ENCODE measurements around the gene INPP5D.
"Not testable (repeated sequence)": the region's sequence is repeated elsewhere in the genome, so short reads cannot be mapped to it uniquely, and the experiment has no call there.

The INPP5D gene

DNA sequence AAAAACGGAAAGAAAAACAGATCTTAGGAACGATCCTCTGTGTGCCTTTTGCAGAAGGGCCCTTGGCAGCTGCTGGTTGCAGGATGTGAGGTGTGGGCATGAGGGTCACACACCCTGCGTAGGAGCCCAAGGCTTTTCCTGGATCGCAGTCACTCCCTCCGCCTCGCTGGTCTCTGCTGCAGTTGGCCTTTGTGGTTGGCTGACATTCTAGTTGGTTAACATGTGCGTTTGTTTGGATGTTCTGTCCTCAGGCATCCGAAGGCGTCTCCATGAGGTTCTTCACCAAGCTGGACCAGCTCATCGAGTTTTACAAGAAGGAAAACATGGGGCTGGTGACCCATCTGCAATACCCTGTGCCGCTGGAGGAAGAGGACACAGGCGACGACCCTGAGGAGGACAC lies 61.7 kb downstream of the INPP5D start:
- DNase-seq: no peak

GRCh38 chr2:233122541-233122940 lies 62.4 kb downstream of the INPP5D start:
- no peak for DNase-seq

DNA sequence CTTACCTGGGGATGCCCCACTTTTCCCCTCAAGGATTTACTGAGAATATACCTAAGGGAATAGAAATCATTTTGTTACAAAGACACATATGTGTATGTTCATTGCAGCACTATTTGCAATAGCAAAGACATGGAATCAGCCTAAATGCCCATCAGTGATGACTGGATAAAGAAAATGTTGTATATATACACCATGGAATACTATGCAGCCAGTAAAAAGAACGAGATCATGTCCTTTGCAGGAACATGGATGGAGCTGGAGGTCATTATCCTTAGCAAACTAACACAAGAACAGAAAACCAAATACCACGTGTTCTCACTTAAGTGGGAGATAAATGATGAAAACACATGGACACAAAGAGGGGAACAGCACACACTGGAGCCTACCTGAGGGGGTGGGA lies 63.4 kb downstream of the INPP5D start:
- DNase-seq: not testable (repeated sequence)

- DNase-seq: no peak
Observed at GRCh38 chr2:233124421-233125080, 64.4 kb downstream of the INPP5D start.

DNA sequence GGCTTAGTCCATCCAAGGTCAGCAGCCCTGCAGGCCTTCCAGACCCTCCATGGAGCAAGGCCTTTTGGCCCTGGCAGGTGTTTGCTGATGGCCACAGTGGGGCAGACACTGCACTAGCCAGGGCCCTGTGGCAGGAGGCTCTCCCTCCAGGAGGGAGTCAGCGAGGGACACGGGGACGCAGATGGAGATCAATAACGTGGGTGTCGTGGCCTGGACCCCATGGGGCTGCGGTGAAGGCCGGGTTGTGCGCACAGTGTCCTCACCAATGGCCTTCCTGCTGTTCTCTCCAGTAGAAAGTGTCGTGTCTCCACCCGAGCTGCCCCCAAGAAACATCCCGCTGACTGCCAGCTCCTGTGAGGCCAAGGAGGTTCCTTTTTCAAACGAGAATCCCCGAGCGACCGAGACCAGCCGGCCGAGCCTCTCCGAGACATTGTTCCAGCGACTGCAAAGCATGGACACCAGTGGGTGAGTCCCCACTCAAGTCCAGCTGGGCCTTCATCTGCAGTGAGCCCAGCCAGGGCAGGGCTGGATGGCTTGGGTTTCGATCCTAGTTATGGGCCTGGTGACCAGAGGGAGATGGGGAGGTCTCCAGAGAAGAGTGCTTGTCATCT lies 65.4 kb downstream of the INPP5D start:
- DNase-seq: no peak

GRCh38 chr2:233129351-233129978 lies 69.3 kb downstream of the INPP5D start:
- DNase-seq: no peak

DNA sequence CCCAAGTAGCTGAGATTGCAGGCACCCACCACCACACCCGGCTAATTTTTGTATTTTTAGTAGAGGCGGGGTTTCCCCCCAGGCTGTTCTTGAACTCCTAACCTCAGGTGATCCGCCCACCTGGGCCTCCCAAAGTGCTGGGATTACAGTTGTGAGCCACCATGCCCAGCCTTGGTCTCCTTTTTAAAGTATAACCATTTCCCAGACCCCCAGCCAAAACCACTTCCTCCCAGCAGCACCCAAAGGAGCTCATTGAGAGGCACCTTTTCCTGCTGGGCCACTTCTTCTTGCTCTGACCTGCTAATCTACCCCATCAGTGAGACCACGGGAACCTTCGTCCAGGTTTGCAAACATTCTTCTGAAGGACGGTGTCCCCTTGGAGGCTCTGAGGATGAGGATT lies 69.9 kb downstream of the INPP5D start:
- DNase-seq: no peak

- DNase-seq: no peak
Observed at GRCh38 chr2:233130481-233131020, 70.4 kb downstream of the INPP5D start.

DNA sequence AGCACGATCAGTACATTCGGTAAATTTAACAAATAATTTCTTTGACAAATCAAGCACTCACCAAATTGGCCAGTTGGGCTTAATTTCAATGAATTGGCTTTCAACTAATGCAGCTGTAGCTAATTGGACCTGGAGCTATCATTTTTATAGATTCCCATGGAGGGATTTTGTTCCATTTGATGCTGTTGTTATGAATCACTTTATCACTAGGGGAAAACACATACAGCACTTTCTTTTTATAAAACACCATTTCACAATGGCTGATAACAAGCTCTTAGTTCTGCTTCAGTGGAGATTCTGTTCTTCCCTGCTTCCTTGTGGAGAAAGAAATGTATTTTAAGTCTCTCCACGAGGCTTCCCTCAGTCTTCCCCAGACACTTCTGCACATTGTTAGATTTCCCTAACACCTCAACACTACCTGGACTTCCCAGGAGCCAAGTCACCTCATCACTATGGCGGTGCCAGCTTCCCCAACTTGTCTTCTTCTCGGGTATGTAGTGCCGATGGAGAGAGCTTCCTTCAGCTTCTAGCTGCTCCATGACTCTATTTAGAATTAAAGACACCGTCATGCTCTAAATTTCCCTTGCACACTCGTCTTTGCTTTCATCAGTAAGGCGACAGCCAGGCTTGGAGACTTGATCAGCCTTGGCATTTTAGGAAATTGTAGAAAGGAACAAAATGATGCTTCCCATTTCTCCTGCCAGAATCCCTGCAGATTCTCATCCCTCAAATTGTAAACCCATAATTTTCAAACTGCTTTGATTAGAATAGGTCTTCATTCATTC lies 72.0 kb downstream of the INPP5D start:
- DNase-seq: no peak

- DNase-seq: no peak
Observed at GRCh38 chr2:233133239-233133638, 73.1 kb downstream of the INPP5D start.

DNA sequence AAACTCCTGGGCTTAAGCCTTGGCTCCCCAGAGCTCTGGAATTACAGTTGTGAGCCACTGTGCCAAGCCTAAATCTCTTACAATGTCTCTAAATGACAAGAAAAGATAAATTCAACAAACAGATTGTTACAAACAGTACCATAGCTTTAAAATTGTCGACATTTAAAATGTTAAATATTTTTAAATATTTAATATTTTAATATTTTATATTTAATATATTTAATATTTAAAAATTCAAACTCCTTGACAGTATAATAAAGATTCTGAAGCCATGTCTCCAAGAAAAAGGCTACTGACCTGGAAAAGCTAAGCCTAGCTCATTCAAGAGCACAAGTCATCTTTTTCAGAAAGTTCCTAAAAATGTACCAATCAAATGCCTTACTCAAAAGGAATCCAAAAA lies 75.3 kb downstream of the INPP5D start:
- DNase-seq: no peak

DNA sequence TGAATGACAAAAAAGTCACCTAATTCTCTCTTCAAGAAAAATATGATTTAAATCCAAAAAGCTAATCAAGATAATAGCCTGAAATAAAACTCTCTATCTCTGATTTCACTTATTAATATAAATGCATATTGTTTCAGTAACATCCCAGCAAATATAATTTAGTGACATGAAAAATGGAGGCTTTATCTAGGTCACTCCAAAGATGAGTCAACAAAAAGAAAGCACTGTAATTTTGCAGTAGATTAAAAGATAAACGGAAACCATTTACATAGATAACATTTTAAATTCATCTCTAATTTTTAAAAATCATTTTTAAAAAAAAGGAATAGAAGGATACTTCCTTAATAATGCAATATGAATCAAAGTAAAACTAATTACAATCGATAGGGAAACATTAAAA lies 76.9 kb downstream of the INPP5D start:
- DNase-seq: no peak

GRCh38 chr2:233140077-233140585 lies 80.0 kb downstream of the INPP5D start:
- no peak for DNase-seq

GRCh38 chr2:233140978-233141377 lies 80.8 kb downstream of the INPP5D start:
- DNase-seq: no peak

- DNase-seq: no peak
Observed at GRCh38 chr2:233141901-233142300, 81.8 kb downstream of the INPP5D start.

DNA sequence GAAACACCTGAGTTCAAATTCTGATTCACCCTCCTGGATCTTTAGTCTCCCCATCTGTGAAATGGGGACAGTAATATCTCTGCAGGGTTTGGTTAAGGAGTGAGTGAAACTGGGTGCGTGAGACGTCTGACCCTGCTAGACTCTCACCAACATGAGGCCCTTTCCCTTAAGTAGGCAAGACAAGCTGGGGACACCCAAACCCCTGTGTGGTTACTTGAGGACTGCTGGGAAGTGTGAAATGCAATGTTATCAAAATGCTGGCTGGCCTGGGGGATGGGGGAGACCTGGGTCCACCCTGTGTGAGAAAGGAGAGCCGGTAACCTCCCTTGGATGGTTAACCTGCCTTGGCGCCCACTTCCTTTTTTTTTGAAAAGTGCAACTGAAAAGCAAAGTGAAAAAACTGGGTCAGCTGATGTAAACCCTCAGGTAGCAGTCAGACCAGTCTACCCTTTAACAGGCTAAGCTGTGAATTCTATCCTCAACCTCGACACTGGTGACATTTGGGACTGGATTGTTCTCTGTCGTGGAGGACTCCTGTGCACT lies 82.3 kb downstream of the INPP5D start:
- no peak for DNase-seq

DNA sequence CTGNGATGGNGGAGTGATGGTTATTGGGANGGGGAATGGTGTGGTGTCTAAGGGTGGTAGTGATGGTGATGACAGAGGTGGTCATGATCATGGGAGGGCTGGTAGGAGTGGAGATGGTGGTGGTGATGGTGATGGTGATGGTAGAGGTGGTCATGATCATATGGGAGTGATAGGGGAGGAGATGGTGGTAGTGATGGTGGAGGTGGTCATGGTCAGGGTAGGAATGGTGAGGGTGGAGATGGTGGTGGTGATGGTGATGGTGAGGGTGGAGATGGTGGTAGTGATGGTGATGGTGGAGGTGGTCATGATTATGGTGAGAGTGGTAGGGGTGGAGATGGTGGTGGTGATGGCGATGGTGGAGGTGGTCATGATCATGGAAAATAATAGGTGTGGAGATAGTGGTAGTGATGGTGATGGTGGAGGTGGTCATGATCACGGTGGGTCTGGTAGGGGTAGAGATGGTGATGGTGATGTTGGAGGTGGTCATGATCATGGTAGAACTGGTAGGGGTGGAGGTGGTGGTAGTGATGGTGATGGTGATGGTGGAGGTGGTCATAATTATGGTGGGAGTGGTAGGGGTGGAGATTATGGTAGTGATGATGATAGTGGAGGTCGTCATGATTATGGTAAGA lies 83.7 kb downstream of the INPP5D start:
- DNase-seq: no peak

DNA sequence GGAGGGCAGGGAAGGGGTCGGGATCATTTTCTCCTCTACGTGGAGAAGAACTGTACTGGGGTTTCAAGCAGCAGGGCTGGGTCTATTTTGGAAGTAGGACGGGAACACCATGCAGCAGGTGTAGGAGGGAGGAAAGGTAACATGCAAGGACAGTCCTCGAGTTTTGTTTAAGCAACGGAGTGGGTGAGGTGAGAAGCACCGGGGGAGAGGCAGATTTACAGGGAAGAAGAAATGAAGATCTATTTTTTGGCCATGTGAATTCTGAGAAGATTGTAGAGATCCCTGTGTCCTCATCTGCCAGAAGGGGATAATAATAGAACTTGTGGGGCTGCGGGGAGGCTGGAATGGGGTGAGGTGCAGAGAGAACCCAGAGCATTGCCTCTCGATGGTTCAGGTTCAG lies 85.6 kb downstream of the INPP5D start:
- no peak for DNase-seq

GRCh38 chr2:233146194-233146593 lies 86.1 kb downstream of the INPP5D start:
- DNase-seq: no peak

DNA sequence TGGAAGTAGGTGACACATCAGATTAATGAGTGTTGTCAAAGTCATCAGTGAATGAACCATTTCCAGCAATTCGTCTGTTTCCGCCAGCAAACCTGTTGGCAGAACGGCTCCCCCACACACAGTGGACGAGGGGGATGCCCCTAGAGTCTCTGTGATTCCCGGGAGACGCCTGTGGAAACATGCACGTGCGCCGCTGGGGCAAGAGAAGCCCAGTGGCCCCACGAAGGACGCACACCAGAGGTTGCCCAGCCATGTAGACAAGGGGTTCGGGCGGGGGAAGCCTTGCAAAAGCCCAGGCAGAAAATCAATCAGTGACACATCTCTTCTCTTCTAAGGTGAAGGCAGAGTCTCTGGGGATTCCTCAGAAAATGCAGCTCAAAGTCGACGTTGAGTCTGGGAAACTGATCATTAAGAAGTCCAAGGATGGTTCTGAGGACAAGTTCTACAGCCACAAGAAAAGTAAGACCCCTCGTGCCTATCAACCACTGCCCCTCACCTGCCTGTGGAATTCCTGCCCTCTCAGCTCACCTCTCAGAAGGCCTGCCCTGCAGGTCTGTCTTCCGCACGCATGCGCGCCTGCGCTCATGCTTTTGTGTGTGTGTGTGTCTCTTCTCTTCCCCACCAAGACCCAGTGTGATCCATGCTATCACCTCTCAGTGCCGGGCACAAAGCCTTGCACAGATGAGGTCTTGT lies 87.1 kb downstream of the INPP5D start:
- DNase-seq: no peak

- DNase-seq: no peak
Observed at GRCh38 chr2:233147829-233148167, 87.7 kb downstream of the INPP5D start.

- no peak for DNase-seq
Observed at GRCh38 chr2:233148354-233148753, 88.2 kb downstream of the INPP5D start.

All from 8988T (cell line).